PC-3 (cell line): ENCODE results near the gene KCNK5.

ENCODE experiments used
- CTCF ChIP-seq: fragments of 300-600 bp; sonication (generic); conservative IDR thresholded peaks from 2 replicates; pipeline ENCODE4 v1.5.1; 2017; ENCODE audit warnings: antibody characterized with exemption, low read depth, mild to moderate bottlenecking, low read length
- EZH2 ChIP-seq: fragments of 300-600 bp; sonication (generic); IDR thresholded peaks from one replicate; pipeline ENCODE4 v1.6.1; 2017; ENCODE audit warnings: antibody characterized with exemption, mild to moderate bottlenecking, low read length; ENCODE audit not compliant: unreplicated experiment

DNA sequence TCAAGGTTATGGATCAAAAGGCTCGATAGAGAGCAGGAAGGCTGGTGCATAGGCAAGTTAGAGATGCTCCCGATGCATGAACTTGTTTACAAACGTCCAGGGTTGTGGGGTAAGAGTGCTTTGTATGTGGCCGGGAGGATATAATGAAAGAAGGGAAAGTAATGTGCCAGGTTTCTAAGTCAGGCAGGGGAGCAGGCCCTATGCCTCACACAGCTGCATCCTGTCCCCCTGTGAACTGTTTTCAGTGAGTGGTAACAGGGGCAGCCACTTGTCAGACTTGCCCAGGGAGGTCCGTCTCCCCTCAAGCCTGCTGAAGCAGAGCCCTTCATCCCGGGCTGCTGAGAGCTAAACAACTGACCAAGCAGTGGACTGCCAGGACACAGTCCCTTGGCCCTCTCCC lies 19.4 kb downstream of the KCNK5 start:
- no peak for TF ChIP-seq CTCF
- no peak for TF ChIP-seq EZH2
